WTC11 (cell line): Measurements from ENCODE around the gene PICK1. TPM values are rescaled to one million over a fixed set of nuclear protein-coding genes. Genes with fewer than 3 reads are reported as not detected.
A peak's percentile ranks its signal among the peaks of the same experiment; 100 is the strongest.

Source experiments
- ATAC-seq: fragments of 200-7000 bp; cut with Tn5 transposase; 2 replicates; pipeline ENCODE4 v1.10.0; 2021; ENCODE audit warnings: mild to moderate bottlenecking, moderate library complexity
- CTCF ChIA-PET: fragments of 300-600 bp; sonication (Branson Sonifier 250); formaldehyde crosslinking; loops from one replicate; lab custom pipeline; 2021; ENCODE audit warnings: antibody characterized with exemption; lab: Charles Lee
- POLR2A ChIA-PET: fragments of 350-600 bp; sonication (Branson Sonifier 250); formaldehyde crosslinking; loops from one replicate; lab custom pipeline; 2021; ENCODE audit warnings: antibody characterized with exemption; lab: Charles Lee
- DNase-seq: peaks from one replicate; pipeline ENCODE4 v3.0.0; 2021; ENCODE audit warnings: low spot score
- H3K27ac Mint-ChIP-seq: 2 replicates; pipeline ENCODE4 v1.8.0; 2021; ENCODE audit warnings: mixed read lengths
- H3K27me3 Mint-ChIP-seq: 2 replicates; pipeline ENCODE4 v1.8.0; 2021; ENCODE audit warnings: low read depth, mild to moderate bottlenecking, moderate library complexity, mixed read lengths
- H3K36me3 Mint-ChIP-seq: 2 replicates; pipeline ENCODE4 v1.8.0; 2021; ENCODE audit warnings: mixed read lengths
- H3K4me1 Mint-ChIP-seq: 2 replicates; pipeline ENCODE4 v1.8.0; 2022; ENCODE audit warnings: mixed read lengths
- H3K4me3 Mint-ChIP-seq: 2 replicates; pipeline ENCODE4 v1.8.0; 2021; ENCODE audit warnings: mild to moderate bottlenecking, moderate library complexity, mixed read lengths
- H3K9me3 Mint-ChIP-seq: 2 replicates; pipeline ENCODE4 v1.8.0; 2021; ENCODE audit warnings: mixed read lengths
- CREB1 ChIP-seq: sonication (generic); formaldehyde crosslinking; IDR thresholded peaks from 2 replicates; pipeline ENCODE4 v1.8.0; 2023; ENCODE audit warnings: mild to moderate bottlenecking, missing genetic modification reagents
- EMX1 ChIP-seq: fragments of 250-450 bp; sonication (Bioruptor Pico); IDR thresholded peaks from 2 replicates; pipeline ENCODE4 v1.8.0; 2021; ENCODE audit warnings: mild to moderate bottlenecking
- GABPB1 ChIP-seq: sonication (generic); formaldehyde crosslinking; IDR thresholded peaks from 2 replicates; pipeline ENCODE4 v1.8.1; 2023; ENCODE audit warnings: mild to moderate bottlenecking, missing genetic modification reagents
- HMGA2 ChIP-seq: fragments of 250-450 bp; sonication (Bioruptor Pico); IDR thresholded peaks from 2 replicates; pipeline ENCODE4 v1.4.0; 2021; ENCODE audit warnings: mild to moderate bottlenecking, moderate library complexity
- KAT7 ChIP-seq: sonication (generic); formaldehyde crosslinking; IDR thresholded peaks from 2 replicates; pipeline ENCODE4 v1.8.1; 2023; ENCODE audit warnings: missing genetic modification reagents, mild to moderate bottlenecking, borderline replicate concordance
- NR1H2 ChIP-seq: sonication (generic); formaldehyde crosslinking; IDR thresholded peaks from 2 replicates; pipeline ENCODE4 v1.9.0; 2021; ENCODE audit warnings: mild to moderate bottlenecking, moderate library complexity, missing genetic modification reagents
- NR2C2 ChIP-seq: sonication (generic); formaldehyde crosslinking; IDR thresholded peaks from 2 replicates; pipeline ENCODE4 v1.8.0; 2022; ENCODE audit warnings: mild to moderate bottlenecking, missing genetic modification reagents
- SOX15 ChIP-seq: fragments of 250-450 bp; sonication (Bioruptor Pico); IDR thresholded peaks from 2 replicates; pipeline ENCODE4 v1.9.0; 2021; ENCODE audit warnings: mild to moderate bottlenecking
- TEAD4 ChIP-seq: sonication (generic); formaldehyde crosslinking; IDR thresholded peaks from 2 replicates; pipeline ENCODE4 v1.8.0; 2022; ENCODE audit warnings: mild to moderate bottlenecking, missing genetic modification reagents
- ZNF219 ChIP-seq: sonication (generic); formaldehyde crosslinking; IDR thresholded peaks from 2 replicates; pipeline ENCODE4 v1.8.0; 2023; ENCODE audit warnings: missing genetic modification reagents, mild to moderate bottlenecking, borderline replicate concordance
- ZNF423 ChIP-seq: fragments of 250-450 bp; sonication (Bioruptor Pico); IDR thresholded peaks from 2 replicates; pipeline ENCODE4 v2.1.2; 2022; ENCODE audit warnings: mild to moderate bottlenecking, moderate library complexity
- total RNA-seq: library from RNA; stranded (reverse); gene quantifications from 3 replicates; pipeline ENCODE4 v1.2.3, GENCODE V29; 2021
- TF ChIP-seq, protein P1 (sequence below): fragments of 200-600 bp; IDR thresholded peaks from 2 replicates; pipeline ENCODE4 v1.8.0; 2022; ENCODE audit warnings: antibody characterized with exemption
- TF ChIP-seq, protein P2 (sequence below): sonication (generic); formaldehyde crosslinking; IDR thresholded peaks from 2 replicates; pipeline ENCODE4 v1.8.0; 2023; ENCODE audit warnings: mild to moderate bottlenecking, missing genetic modification reagents
- TF ChIP-seq, protein P3 (sequence below): fragments of 250-450 bp; sonication (Bioruptor Pico); IDR thresholded peaks from 2 replicates; pipeline ENCODE4 v1.9.0; 2021; ENCODE audit warnings: mild to moderate bottlenecking
- TF ChIP-seq, protein P4 (sequence below): sonication (generic); formaldehyde crosslinking; IDR thresholded peaks from 2 replicates; pipeline ENCODE4 v1.8.1; 2022; ENCODE audit warnings: mild to moderate bottlenecking, missing genetic modification reagents, moderate library complexity, borderline replicate concordance
- TF ChIP-seq, protein P5 (sequence below): sonication (generic); formaldehyde crosslinking; IDR thresholded peaks from 2 replicates; pipeline ENCODE4 v1.8.1; 2022; ENCODE audit warnings: low read depth, missing genetic modification reagents, borderline replicate concordance

The PICK1 gene
- total RNA-seq, 1 experiment from 2014 or later, result 33.4 TPM

DNA sequence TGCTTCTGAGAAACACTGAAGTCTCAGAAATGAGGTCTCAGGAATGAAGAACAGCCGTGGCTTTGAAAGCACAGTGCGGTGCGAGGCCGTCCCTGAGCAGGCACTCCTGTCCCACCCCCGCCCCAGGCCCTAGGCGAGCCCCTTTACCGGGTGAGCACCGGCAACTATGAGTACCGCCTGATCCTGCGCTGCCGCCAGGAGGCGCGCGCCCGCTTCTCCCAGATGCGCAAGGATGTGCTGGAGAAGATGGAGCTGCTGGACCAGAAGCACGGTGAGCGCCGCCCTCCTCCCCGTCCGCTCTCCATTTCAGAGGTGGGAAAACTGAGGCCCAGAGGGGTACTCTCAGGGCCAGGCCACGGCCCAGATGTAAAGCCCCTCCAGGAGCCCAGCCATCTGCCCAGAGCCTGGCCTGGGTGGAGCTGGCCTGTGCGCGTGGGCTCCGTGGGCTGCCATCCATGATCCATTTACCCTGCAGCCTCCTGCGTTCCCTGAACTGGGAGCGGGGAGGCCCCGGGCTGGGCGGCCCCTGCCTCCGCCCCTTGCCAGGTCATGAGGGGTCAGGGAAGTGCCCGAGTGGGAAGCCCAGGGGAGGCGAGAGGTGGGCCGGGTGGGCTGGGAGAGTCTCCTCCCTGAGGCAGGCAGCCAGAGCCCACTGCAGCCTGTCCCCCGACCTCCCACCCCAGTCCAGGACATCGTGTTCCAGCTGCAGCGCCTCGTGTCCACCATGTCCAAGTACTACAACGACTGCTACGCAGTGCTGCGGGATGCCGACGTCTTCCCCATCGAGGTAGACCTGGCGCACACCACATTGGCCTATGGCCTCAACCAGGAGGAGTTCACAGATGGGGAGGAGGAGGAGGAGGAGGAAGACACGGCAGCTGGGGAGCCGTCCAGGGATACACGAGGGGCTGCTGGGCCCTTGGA lies 17.2 kb downstream of the PICK1 start:
- Mint-ChIP-seq H3K27ac (no peak overlapping the region), H3K36me3 (peaks cover 5% of the 10 kb centered on the region), H3K27me3 (no peaks in the 10 kb centered on the region), H3K4me1 (peaks cover 2% of the 10 kb centered on the region; the same call in 1 of the 2 replicates), H3K9me3 (no peaks in the 10 kb centered on the region), H3K4me3 (no peak overlapping the region)
- DNase-seq (peak; percentile 81), ATAC-seq (peak; percentile 71)
- ChIA-PET CTCF (interaction anchor here (0.5 to 3.4 kb wide), 30 partner anchors 9 to 632 kb away, joined by 3 to 41 read pairs (median 4); partner anchors contain the start of genes ANKRD54, BAIAP2L2, PICK1 and SLC16A8), POLR2A (interaction anchor here (0.7 to 1.2 kb wide), 2 partner anchors 13 to 23 kb away, joined by 3 to 4 read pairs; no protein-coding TSS in a partner anchor)
- no peak for TF ChIP-seq SOX15 (CRISPR knock-in tag)
- TF ChIP-seq, protein P1, sequence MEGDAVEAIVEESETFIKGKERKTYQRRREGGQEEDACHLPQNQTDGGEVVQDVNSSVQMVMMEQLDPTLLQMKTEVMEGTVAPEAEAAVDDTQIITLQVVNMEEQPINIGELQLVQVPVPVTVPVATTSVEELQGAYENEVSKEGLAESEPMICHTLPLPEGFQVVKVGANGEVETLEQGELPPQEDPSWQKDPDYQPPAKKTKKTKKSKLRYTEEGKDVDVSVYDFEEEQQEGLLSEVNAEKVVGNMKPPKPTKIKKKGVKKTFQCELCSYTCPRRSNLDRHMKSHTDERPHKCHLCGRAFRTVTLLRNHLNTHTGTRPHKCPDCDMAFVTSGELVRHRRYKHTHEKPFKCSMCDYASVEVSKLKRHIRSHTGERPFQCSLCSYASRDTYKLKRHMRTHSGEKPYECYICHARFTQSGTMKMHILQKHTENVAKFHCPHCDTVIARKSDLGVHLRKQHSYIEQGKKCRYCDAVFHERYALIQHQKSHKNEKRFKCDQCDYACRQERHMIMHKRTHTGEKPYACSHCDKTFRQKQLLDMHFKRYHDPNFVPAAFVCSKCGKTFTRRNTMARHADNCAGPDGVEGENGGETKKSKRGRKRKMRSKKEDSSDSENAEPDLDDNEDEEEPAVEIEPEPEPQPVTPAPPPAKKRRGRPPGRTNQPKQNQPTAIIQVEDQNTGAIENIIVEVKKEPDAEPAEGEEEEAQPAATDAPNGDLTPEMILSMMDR, result 0 out of 2 replicates have a peak, but pooled peaks have one; percentile 44

DNA sequence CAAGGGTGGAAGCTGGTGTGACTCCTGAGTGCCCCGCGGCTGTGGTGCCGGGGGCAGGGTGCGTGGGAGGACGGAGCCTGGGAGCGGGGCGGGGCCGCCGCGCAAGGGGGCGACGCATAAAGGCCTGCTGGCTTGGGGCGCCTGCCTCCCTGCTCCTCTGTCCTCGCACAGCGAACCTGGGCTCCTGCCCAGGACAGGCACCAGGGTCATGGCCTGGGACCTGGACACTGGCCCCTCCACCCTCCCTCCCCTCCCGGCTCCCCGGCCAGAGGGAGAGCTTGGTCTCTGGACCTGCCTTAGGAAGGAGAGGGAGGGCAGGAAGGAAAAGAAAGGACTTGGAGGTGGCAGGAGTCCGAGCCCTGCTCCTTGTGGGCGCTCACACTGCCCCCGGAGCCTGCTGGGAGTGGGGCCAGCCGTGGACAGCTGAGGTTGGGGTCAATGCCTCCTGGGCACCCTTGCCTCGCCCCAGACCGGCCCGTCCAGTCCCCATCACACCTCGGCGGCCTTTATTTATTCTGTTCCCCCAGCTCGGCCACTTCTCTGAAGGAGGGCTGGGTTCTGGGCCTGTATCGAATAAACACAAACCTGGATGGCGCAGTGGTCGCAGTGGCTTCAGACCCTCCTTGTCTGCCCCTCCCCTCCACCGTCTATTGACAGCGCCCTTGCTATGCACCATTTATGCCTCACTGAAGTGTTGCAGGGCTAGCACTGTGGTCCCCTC lies 18.1 kb downstream of the PICK1 start:
- peaks cover 2% of the 10 kb centered on the region for H3K36me3 Mint-ChIP-seq
- H3K27ac Mint-ChIP-seq, result no peak overlapping the region
- DNase-seq, result no peak
- no peak for ATAC-seq
- ChIA-PET CTCF (interaction anchor here (0.5 to 3.4 kb wide), 5 partner anchors 9 to 74 kb away, joined by 4 to 41 read pairs (median 12); no protein-coding TSS in a partner anchor), POLR2A (interaction anchor here (1.2 kb wide), 1 partner anchor 22 kb away, joined by 3 read pairs; no protein-coding TSS in a partner anchor)
- peaks cover 7% of the 10 kb centered on the region for H3K27me3 Mint-ChIP-seq
- H3K4me1 Mint-ChIP-seq, result peaks cover 2% of the 10 kb centered on the region; the same call in 1 of the 2 replicates
- H3K9me3 Mint-ChIP-seq, result no peaks in the 10 kb centered on the region
- TF ChIP-seq KAT7 (CRISPR knock-in tag), result no peak
- TF ChIP-seq, protein P2, sequence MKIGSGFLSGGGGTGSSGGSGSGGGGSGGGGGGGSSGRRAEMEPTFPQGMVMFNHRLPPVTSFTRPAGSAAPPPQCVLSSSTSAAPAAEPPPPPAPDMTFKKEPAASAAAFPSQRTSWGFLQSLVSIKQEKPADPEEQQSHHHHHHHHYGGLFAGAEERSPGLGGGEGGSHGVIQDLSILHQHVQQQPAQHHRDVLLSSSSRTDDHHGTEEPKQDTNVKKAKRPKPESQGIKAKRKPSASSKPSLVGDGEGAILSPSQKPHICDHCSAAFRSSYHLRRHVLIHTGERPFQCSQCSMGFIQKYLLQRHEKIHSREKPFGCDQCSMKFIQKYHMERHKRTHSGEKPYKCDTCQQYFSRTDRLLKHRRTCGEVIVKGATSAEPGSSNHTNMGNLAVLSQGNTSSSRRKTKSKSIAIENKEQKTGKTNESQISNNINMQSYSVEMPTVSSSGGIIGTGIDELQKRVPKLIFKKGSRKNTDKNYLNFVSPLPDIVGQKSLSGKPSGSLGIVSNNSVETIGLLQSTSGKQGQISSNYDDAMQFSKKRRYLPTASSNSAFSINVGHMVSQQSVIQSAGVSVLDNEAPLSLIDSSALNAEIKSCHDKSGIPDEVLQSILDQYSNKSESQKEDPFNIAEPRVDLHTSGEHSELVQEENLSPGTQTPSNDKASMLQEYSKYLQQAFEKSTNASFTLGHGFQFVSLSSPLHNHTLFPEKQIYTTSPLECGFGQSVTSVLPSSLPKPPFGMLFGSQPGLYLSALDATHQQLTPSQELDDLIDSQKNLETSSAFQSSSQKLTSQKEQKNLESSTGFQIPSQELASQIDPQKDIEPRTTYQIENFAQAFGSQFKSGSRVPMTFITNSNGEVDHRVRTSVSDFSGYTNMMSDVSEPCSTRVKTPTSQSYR (CRISPR knock-in tag), result no peak
- no peak for TF ChIP-seq ZNF219 (CRISPR knock-in tag)
- no peak for TF ChIP-seq NR1H2 (CRISPR knock-in tag)
- no peak for TF ChIP-seq TEAD4 (CRISPR knock-in tag)
- no peak overlapping the region for H3K4me3 Mint-ChIP-seq

DNA sequence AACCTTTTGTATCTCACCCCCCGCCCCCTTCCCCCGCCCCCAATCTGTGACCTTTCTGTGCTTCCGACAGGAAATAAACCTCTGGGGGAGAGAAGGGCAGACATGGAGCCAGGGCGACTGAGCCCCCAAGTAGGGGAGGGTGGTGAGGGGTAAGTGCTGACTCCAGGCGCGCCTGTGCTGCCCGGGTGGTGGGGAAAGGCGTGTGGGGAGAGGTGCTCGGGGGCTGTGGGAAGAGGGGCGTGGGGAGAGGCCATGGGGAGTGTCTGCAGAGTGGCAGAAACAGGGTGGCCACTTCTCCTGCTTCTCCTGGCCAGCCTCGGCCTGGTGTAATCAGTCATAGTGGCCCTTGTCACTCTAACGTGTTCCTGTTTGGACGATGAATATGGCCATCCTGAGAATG lies 18.8 kb downstream of the PICK1 start:
- POLR2A ChIA-PET, result interaction anchor here (1.2 kb wide), 1 partner anchor 22 kb away, joined by 3 read pairs; no protein-coding TSS in a partner anchor
- DNase-seq, result no peak
- H3K36me3 Mint-ChIP-seq, result peaks cover 2% of the 10 kb centered on the region
- peaks cover 12% of the 10 kb centered on the region for H3K27me3 Mint-ChIP-seq
- H3K9me3 Mint-ChIP-seq, result no peaks in the 10 kb centered on the region
- H3K4me1 Mint-ChIP-seq, result peaks cover 2% of the 10 kb centered on the region; the same call in 1 of the 2 replicates
- H3K4me3 Mint-ChIP-seq, result no peak overlapping the region
- CTCF ChIA-PET, result interaction anchor here (3.4 kb wide), 1 partner anchor 22 kb away, joined by 41 read pairs; no protein-coding TSS in a partner anchor
- no peak overlapping the region for H3K27ac Mint-ChIP-seq
- TF ChIP-seq HMGA2 (CRISPR knock-in tag), result no peak
- TF ChIP-seq EMX1 (CRISPR knock-in tag), result no peak
- TF ChIP-seq, all 79 proteins: peak for 0
- no peak for ATAC-seq

DNA sequence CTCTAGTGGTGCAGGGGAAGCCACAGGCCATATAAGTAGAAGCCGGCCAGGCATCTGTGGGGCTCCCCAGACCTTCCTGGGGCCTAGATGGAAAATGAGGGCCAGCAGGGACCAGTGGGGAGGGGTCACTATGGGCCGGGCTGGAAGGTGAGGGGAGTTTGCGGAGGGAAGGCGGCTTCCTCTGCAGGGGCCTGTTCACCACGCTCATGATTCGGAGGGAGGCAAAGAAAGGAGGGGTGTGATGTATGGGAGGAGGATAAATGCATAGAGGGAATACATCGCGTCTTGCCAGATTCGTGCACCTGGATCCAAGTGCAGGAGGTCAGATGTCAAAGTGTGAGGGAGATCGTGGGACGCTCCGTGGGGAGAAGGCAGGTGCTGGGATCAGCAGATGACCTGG lies 19.9 kb downstream of the PICK1 start:
- POLR2A ChIA-PET, result no interaction called here
- CTCF ChIA-PET, result interaction anchor here (14.3 kb wide), 1 partner anchor 24 kb away, joined by 183 read pairs; no protein-coding TSS in a partner anchor
- H3K36me3 Mint-ChIP-seq, result peaks cover 2% of the 10 kb centered on the region
- peaks cover 2% of the 10 kb centered on the region; the same call in 1 of the 2 replicates for H3K4me1 Mint-ChIP-seq
- no peak overlapping the region for H3K27ac Mint-ChIP-seq
- no peaks in the 10 kb centered on the region for H3K9me3 Mint-ChIP-seq
- ATAC-seq (no peak), DNase-seq (no peak)
- H3K27me3 Mint-ChIP-seq, result peaks cover 18% of the 10 kb centered on the region
- H3K4me3 Mint-ChIP-seq, result no peak overlapping the region
- TF ChIP-seq, protein P3, sequence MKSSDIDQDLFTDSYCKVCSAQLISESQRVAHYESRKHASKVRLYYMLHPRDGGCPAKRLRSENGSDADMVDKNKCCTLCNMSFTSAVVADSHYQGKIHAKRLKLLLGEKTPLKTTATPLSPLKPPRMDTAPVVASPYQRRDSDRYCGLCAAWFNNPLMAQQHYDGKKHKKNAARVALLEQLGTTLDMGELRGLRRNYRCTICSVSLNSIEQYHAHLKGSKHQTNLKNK, result no peak
- TF ChIP-seq, protein P4, sequence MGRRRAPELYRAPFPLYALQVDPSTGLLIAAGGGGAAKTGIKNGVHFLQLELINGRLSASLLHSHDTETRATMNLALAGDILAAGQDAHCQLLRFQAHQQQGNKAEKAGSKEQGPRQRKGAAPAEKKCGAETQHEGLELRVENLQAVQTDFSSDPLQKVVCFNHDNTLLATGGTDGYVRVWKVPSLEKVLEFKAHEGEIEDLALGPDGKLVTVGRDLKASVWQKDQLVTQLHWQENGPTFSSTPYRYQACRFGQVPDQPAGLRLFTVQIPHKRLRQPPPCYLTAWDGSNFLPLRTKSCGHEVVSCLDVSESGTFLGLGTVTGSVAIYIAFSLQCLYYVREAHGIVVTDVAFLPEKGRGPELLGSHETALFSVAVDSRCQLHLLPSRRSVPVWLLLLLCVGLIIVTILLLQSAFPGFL (CRISPR knock-in tag), result no peak
- TF ChIP-seq ZNF423 (CRISPR knock-in tag) (no peak), GABPB1 (CRISPR knock-in tag) (no peak), NR2C2 (CRISPR knock-in tag) (no peak), CREB1 (CRISPR knock-in tag) (no peak)
- TF ChIP-seq, protein P5, sequence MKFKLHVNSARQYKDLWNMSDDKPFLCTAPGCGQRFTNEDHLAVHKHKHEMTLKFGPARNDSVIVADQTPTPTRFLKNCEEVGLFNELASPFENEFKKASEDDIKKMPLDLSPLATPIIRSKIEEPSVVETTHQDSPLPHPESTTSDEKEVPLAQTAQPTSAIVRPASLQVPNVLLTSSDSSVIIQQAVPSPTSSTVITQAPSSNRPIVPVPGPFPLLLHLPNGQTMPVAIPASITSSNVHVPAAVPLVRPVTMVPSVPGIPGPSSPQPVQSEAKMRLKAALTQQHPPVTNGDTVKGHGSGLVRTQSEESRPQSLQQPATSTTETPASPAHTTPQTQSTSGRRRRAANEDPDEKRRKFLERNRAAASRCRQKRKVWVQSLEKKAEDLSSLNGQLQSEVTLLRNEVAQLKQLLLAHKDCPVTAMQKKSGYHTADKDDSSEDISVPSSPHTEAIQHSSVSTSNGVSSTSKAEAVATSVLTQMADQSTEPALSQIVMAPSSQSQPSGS (CRISPR knock-in tag), result no peak
